SU-DHL-6 (cell line): ENCODE measurements around the gene HGFAC.

Source experiments
- H2AFZ ChIP-seq: fragments of 200-600 bp; sonication (generic); 2 replicates; pipeline ENCODE4 v1.6.1; 2014; ENCODE audit warnings: low read depth, mild to moderate bottlenecking, moderate library complexity, mixed read lengths, antibody characterized with exemption, low read length; ENCODE audit not compliant: severe bottlenecking
- H3F3A ChIP-seq: fragments of 200-600 bp; shearing (Covaris generic); 2 replicates; pipeline ENCODE4 v1.6.0; 2016; ENCODE audit warnings: antibody characterized with exemption, mild to moderate bottlenecking; ENCODE audit not compliant: insufficient read depth
- H3K27ac ChIP-seq: fragments of 200-600 bp; sonication (generic); 2 replicates; pipeline ENCODE4 v1.5.1; 2016; ENCODE audit warnings: low read depth, mild to moderate bottlenecking, low read length, moderate library complexity, mixed read lengths
- H3K27me3 ChIP-seq: fragments of 200-600 bp; sonication (generic), shearing (Covaris generic); 2 replicates; pipeline ENCODE4 v1.6.0; 2014; ENCODE audit warnings: mild to moderate bottlenecking, low read length
- H3K36me3 ChIP-seq: fragments of 200-600 bp; sonication (generic); 2 replicates; pipeline ENCODE4 v1.6.1; 2014; ENCODE audit warnings: mild to moderate bottlenecking, low read length, mixed read lengths
- H3K4me2 ChIP-seq: fragments of 300-600, 200-600 bp; shearing (Covaris generic), sonication (generic); 2 replicates; pipeline ENCODE4 v1.6.0; 2014; ENCODE audit warnings: low read length, low read depth, mild to moderate bottlenecking; ENCODE audit not compliant: poor library complexity, severe bottlenecking
- H3K4me3 ChIP-seq: fragments of 200-600 bp; sonication (generic); 2 replicates; pipeline ENCODE4 v1.5.1; 2014; ENCODE audit warnings: antibody characterized with exemption, low read length, mild to moderate bottlenecking, mixed read lengths; ENCODE audit not compliant: insufficient read depth, poor library complexity, severe bottlenecking
- H3K79me2 ChIP-seq: fragments of 200-600 bp; sonication (generic); 2 replicates; pipeline ENCODE4 v1.6.1; 2014; ENCODE audit warnings: mild to moderate bottlenecking, low read length, moderate library complexity; ENCODE audit not compliant: insufficient read depth
- H3K9ac ChIP-seq: fragments of 200-600 bp; sonication (generic); 2 replicates; pipeline ENCODE4 v1.7.0; 2014; ENCODE audit warnings: mild to moderate bottlenecking, low read length
- H3K9me2 ChIP-seq: fragments of 200-600 bp; sonication (generic); replicated peaks from 2 replicates; pipeline ENCODE4 v1.6.1; 2014; ENCODE audit warnings: low read length; ENCODE audit not compliant: insufficient read depth
- H3K9me3 ChIP-seq: fragments of 200-600 bp; sonication (generic); 2 replicates; pipeline ENCODE4 v1.6.1; 2014; ENCODE audit warnings: low read length, mixed read lengths; ENCODE audit not compliant: insufficient read depth
- H4K20me1 ChIP-seq: fragments of 200-600 bp; sonication (generic); 2 replicates; pipeline ENCODE4 v1.6.1; 2014; ENCODE audit warnings: low read depth, mild to moderate bottlenecking, antibody characterized with exemption, low read length, moderate library complexity, mixed read lengths
- EZH2phosphoT487 ChIP-seq: fragments of 200-600 bp; sonication (generic), shearing (Covaris generic); conservative IDR thresholded peaks from 2 replicates; pipeline ENCODE4 v1.6.1; 2018; ENCODE audit warnings: mild to moderate bottlenecking, antibody characterized with exemption, low read length, moderate library complexity, mixed read lengths
- TF ChIP-seq, protein P1 (sequence below): fragments of 200-600 bp; sonication (generic); IDR thresholded peaks from one replicate; pipeline ENCODE4 v1.5.1; 2017; ENCODE audit warnings: antibody characterized with exemption, mild to moderate bottlenecking, low read length, moderate library complexity; ENCODE audit not compliant: insufficient read depth, poor library complexity, severe bottlenecking

The HGFAC gene

DNA sequence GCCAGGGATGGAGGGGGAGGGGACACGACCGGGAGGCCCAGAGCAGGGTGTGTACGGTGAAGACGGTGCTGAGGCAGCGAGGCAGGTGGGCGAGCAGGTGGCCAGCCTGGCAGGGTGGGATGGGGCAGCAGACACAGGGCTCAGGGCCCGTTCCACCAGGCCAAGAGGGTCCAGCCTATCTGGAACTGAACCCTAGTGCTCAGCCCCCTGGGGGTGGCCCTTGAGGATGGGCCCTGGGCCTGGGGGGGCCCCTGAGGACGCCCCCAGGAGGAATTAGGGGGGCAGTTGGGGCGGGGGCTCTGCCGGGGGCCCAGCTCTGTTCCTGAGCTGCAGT lies 3.0 kb upstream of the HGFAC start:
- no peak overlapping the region for H3K27ac ChIP-seq
- no peaks in the 10 kb centered on the region for H3K36me3 ChIP-seq

DNA sequence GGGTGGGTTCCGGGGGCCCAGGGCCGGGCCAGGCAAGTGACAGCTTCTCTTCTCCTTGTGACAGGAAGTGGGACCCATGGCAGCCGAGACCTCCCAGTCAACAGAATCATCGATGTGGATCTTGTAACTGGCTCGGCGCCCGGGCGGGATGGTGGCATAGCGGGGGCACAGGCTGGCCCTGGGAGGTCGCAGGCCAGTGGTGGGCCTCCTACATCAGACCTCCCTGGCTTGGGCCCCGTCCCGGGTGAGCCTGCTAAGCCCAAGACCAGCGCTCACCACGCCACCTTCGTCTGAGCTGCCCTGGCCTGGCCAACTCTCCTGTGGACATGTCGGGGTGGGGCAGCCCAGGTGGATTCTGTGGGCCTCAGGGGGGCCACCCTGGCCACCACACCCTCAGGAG lies 2.4 kb upstream of the HGFAC start:
- H4K20me1 ChIP-seq, result no peaks in the 10 kb centered on the region
- no peak overlapping the region for H3K27ac ChIP-seq
- TF ChIP-seq EZH2phosphoT487, result no peak
- TF ChIP-seq, protein P1, sequence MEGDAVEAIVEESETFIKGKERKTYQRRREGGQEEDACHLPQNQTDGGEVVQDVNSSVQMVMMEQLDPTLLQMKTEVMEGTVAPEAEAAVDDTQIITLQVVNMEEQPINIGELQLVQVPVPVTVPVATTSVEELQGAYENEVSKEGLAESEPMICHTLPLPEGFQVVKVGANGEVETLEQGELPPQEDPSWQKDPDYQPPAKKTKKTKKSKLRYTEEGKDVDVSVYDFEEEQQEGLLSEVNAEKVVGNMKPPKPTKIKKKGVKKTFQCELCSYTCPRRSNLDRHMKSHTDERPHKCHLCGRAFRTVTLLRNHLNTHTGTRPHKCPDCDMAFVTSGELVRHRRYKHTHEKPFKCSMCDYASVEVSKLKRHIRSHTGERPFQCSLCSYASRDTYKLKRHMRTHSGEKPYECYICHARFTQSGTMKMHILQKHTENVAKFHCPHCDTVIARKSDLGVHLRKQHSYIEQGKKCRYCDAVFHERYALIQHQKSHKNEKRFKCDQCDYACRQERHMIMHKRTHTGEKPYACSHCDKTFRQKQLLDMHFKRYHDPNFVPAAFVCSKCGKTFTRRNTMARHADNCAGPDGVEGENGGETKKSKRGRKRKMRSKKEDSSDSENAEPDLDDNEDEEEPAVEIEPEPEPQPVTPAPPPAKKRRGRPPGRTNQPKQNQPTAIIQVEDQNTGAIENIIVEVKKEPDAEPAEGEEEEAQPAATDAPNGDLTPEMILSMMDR, result no peak
- H3K9ac ChIP-seq, result no peak overlapping the region
- no peaks in the 10 kb centered on the region for H3K36me3 ChIP-seq
- H3F3A ChIP-seq, result no peaks in the 10 kb centered on the region
- H3K4me2 ChIP-seq, result no peak overlapping the region
- H3K4me3 ChIP-seq, result no peak overlapping the region
- H3K79me2 ChIP-seq, result no peaks in the 10 kb centered on the region
- no peak overlapping the region for H2AFZ ChIP-seq
- no peaks in the 10 kb centered on the region for H3K27me3 ChIP-seq
- no peaks in the 10 kb centered on the region for H3K9me2 ChIP-seq
- no peaks in the 10 kb centered on the region for H3K9me3 ChIP-seq

More for the DNA sequence above, 3.0 kb upstream of the HGFAC start:
- no peaks in the 10 kb centered on the region for H3K27me3 ChIP-seq
- H3K9ac ChIP-seq, result no peak overlapping the region
- H2AFZ ChIP-seq, result no peak overlapping the region
- H3K9me2 ChIP-seq, result no peaks in the 10 kb centered on the region
- no peak overlapping the region for H3K4me2 ChIP-seq
- H3K79me2 ChIP-seq, result no peaks in the 10 kb centered on the region
- no peaks in the 10 kb centered on the region for H4K20me1 ChIP-seq
- no peaks in the 10 kb centered on the region for H3K9me3 ChIP-seq
- TF ChIP-seq, protein P1, result no peak
- TF ChIP-seq EZH2phosphoT487, result no peak
- no peaks in the 10 kb centered on the region for H3F3A ChIP-seq
- H3K4me3 ChIP-seq, result no peak overlapping the region

DNA sequence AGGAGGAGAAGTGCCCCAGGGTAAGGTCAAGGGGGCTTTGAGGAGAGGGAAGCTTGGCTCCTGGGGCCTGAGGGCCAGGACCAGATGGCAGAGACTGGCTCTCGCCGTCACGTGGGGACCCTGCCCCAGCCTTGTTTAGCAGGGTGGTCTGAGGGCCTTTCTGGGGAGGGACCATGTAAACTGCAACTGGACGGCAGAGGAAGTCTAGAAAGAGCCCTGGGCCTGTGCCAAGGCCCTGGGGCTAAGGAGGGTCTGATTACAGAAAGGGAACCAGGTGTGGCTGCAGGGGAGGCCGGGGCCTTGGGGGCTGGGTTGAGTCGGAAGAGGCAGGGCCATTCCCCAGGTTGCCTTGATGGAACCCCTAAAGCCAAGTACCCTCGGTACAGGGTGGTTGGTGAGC lies 1.8 kb upstream of the HGFAC start:
- H3K79me2 ChIP-seq, result no peaks in the 10 kb centered on the region
- no peak for TF ChIP-seq EZH2phosphoT487
- TF ChIP-seq, protein P1, result no peak
- no peaks in the 10 kb centered on the region for H3K9me3 ChIP-seq
- H3K4me3 ChIP-seq, result no peak overlapping the region
- no peak overlapping the region for H3K9ac ChIP-seq
- H3K36me3 ChIP-seq, result no peaks in the 10 kb centered on the region
- no peaks in the 10 kb centered on the region for H3K27me3 ChIP-seq
- H3K27ac ChIP-seq, result no peak overlapping the region
- H3K4me2 ChIP-seq, result no peak overlapping the region
- no peaks in the 10 kb centered on the region for H3F3A ChIP-seq
- no peak overlapping the region for H2AFZ ChIP-seq
- no peaks in the 10 kb centered on the region for H4K20me1 ChIP-seq
- H3K9me2 ChIP-seq, result no peaks in the 10 kb centered on the region

DNA sequence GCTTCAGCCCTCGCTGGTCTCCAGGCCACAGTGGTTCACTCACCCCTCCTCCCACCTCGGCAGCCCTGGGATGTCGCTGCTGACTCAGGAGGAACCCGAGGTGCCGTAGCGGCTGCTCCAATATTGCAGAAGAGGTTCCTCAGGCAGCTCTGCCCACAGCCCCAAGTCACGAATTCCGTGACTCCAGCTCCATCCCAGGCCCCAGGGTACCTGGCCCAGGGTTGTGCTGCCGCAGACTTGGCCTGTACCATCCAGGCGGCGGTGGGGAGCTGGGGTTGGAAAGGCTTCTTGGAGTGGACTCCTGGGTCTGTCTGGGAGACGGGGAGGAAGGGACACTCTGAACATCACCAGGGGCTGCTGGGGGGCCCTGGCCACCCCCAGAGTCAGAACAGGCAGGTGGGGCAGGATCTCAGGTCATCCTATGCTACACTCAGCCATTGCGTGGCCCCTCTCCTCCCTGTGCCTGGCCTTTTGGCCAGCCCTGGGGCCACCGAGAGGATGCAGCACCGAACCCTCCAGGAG lies 728 bp upstream of the HGFAC start:
- no peaks in the 10 kb centered on the region for H3K27me3 ChIP-seq
- no peak overlapping the region for H3K9ac ChIP-seq
- H3K9me2 ChIP-seq, result no peaks in the 10 kb centered on the region
- H3K9me3 ChIP-seq, result no peaks in the 10 kb centered on the region
- H3K4me2 ChIP-seq, result no peak overlapping the region
- no peaks in the 10 kb centered on the region for H3F3A ChIP-seq
- no peak overlapping the region for H2AFZ ChIP-seq
- H3K36me3 ChIP-seq, result no peaks in the 10 kb centered on the region
- no peaks in the 10 kb centered on the region for H3K79me2 ChIP-seq
- H3K27ac ChIP-seq, result no peak overlapping the region
- H3K4me3 ChIP-seq, result no peak overlapping the region
- TF ChIP-seq, protein P1, result no peak
- no peaks in the 10 kb centered on the region for H4K20me1 ChIP-seq
